GM12891 (cell line): ENCODE data around the gene GPD1L.

ENCODE experiments used
- POLR2A ChIP-seq: IDR thresholded peaks from 2 replicates; pipeline ENCODE4 v1.6.1; 2011; ENCODE audit warnings: low read depth, low read length, control low read depth
- POLR2AphosphoS5 ChIP-seq: IDR thresholded peaks from 2 replicates; pipeline ENCODE4 v1.6.1; 2011; ENCODE audit warnings: low read depth, low read length, control low read depth

GRCh38 chr3:32175607-32176197 is 69.3 kb downstream of the GPD1L start:
- no peak for TF ChIP-seq POLR2AphosphoS5
- no peak for TF ChIP-seq POLR2A
